H1 (cell line): ENCODE results near the gene RHO. TPM values are rescaled to one million over a fixed set of nuclear protein-coding genes. Genes with fewer than 3 reads are reported as not detected.

Experiments used
- ASH2L ChIP-seq: fragments of 200-600, 300-600 bp; sonication (generic); IDR thresholded peaks from one replicate; pipeline ENCODE4 v1.7.1; 2017; ENCODE audit warnings: low read length
- CEBPB ChIP-seq: IDR thresholded peaks from 2 replicates; pipeline ENCODE4 v1.6.1; 2012; ENCODE audit warnings: low read depth, low read length
- EZH2 ChIP-seq: fragments of 200-600 bp; sonication (generic); IDR thresholded peaks from 2 replicates; pipeline ENCODE4 v1.7.1; 2012; ENCODE audit warnings: low read depth, mild to moderate bottlenecking, moderate library complexity, low read length, inconsistent platforms; ENCODE audit not compliant: severe bottlenecking
- FOSL1 ChIP-seq: IDR thresholded peaks from 2 replicates; pipeline ENCODE4 v1.6.1; 2011; ENCODE audit warnings: mild to moderate bottlenecking, low read depth, low read length, moderate library complexity; ENCODE audit not compliant: insufficient read depth
- NANOG ChIP-seq: IDR thresholded peaks from 2 replicates; pipeline ENCODE4 v1.6.1; 2011; ENCODE audit warnings: low read length, low read depth, mild to moderate bottlenecking, inconsistent platforms; ENCODE audit not compliant: insufficient read depth, poor library complexity, severe bottlenecking
- NRF1 ChIP-seq: IDR thresholded peaks from 2 replicates; pipeline ENCODE4 v1.6.1; 2011; ENCODE audit warnings: mild to moderate bottlenecking, low read depth, low read length, improper control_type of control experiment
- RFX5 ChIP-seq: IDR thresholded peaks from 2 replicates; pipeline ENCODE4 v1.6.1; 2011; ENCODE audit warnings: low read depth, low read length, improper control_type of control experiment, borderline replicate concordance
- SUZ12 ChIP-seq: fragments of 200-600 bp; sonication (generic); IDR thresholded peaks from 2 replicates; pipeline ENCODE4 v1.6.1; 2012; ENCODE audit warnings: mild to moderate bottlenecking, inconsistent platforms, low read length, moderate library complexity, mixed read lengths
- polyA plus RNA-seq, 7 experiments: library from polyadenylated mRNA; depleted of rRNA in 3 of 7; stranded (reverse) in 5 of 7; unstranded in 2 of 7; fragments of >200 nt in 5 of 7; fragments of 200-250 nt in 2 of 7; gene quantifications; 1 replicate in 5 of 7; 2 replicates in 1 of 7; 4 replicates in 1 of 7; pipeline versions ENCODE4 v1.2.1 to v1.2.3, GENCODE V29; 2011 to 2013; ENCODE audit warnings: missing spikeins in 2 of 7, mixed read lengths in 2 of 7
- total RNA-seq: library from RNA; stranded (reverse); fragmentation: NEBNext Ultra II Directional; extraction: Animal tissue kit (Norgen Biotek cat#: 25700); gene quantifications from 2 replicates; pipeline ENCODE4 v1.2.1, GENCODE V29; 2021
- TF ChIP-seq, protein P1 (sequence below): IDR thresholded peaks from 2 replicates; pipeline ENCODE4 v1.6.1; 2012; ENCODE audit warnings: low read length, inconsistent platforms

The RHO gene
- total and polyA plus RNA-seq, 2 of the 8 experiments (the other 6 are each of a cell fraction or from before 2014, with no cell fraction given) = not detected

DNA sequence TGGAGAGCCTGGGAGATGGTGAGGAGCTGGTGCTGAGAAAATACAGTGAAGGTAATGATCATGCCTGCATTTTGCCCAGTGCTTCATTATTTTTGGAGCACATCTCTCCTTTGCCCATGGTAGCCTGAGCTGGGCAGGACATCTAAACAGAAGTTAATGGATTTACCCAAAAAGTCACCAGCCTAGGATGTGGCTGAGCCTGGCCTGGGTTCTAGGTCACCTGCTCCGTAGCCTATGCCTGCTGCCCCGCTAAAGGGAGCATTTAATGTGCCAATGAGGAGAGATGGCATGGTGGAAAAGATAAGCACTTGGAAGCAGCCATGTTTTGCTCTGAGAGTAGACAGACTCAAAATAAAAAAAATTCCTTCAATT is 41.8 kb upstream of the RHO start (continued):
- TF ChIP-seq SUZ12 (no peak), CEBPB (no peak), RFX5 (no peak), NRF1 (no peak), FOSL1 (no peak), NANOG (no peak), ASH2L (no peak), EZH2 (no peak)
- TF ChIP-seq, protein P1, sequence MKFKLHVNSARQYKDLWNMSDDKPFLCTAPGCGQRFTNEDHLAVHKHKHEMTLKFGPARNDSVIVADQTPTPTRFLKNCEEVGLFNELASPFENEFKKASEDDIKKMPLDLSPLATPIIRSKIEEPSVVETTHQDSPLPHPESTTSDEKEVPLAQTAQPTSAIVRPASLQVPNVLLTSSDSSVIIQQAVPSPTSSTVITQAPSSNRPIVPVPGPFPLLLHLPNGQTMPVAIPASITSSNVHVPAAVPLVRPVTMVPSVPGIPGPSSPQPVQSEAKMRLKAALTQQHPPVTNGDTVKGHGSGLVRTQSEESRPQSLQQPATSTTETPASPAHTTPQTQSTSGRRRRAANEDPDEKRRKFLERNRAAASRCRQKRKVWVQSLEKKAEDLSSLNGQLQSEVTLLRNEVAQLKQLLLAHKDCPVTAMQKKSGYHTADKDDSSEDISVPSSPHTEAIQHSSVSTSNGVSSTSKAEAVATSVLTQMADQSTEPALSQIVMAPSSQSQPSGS = no peak
